ENCODE measurements around the gene TMEM181.

The TMEM181 gene

DNA sequence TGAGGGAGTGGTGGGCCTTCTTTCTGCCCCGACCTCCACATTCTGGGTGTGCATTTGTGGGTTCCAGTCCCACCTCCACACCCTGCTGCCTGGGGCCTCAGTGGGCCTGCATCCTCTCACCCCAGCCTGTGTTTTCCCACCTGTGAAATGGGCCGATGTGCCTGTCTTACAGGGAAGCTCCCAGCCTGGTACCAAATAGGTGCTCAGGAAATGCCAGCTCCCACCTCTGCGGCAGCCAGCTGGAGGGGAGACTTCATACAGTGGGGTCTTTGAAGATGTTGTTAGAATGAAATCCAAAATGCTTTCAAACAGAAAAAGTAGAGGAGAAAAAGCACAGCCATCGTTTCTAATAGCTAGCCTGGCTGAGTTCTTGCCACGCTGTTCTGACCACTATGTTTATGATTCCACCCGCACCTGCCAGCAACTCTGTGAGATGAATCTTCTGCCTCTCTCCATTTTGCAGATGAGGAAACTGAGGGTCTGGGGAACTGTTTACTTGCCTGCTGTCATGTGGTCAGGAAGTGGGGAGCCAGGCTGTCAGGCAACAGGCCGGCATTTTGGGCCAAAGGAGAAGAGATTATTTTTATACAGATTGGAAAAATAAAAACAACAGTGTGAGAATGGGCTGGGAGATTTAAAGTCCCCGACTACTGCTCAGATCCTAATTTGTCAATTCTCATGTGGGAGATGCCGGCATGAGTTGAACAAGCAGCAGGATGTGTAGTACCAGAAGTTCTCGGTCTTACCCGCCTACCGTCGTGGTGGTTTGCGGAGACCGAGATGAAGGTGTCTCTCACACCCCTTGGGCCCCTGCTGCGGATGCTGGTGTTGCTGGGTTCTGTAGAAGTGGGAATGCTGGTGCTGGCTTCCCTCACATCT is 4.6 kb downstream of the TMEM181 start:
- no peak overlapping the region for H3K4me3 ChIP-seq (ENCODE audit: low read length)
- TF ChIP-seq, protein P1, sequence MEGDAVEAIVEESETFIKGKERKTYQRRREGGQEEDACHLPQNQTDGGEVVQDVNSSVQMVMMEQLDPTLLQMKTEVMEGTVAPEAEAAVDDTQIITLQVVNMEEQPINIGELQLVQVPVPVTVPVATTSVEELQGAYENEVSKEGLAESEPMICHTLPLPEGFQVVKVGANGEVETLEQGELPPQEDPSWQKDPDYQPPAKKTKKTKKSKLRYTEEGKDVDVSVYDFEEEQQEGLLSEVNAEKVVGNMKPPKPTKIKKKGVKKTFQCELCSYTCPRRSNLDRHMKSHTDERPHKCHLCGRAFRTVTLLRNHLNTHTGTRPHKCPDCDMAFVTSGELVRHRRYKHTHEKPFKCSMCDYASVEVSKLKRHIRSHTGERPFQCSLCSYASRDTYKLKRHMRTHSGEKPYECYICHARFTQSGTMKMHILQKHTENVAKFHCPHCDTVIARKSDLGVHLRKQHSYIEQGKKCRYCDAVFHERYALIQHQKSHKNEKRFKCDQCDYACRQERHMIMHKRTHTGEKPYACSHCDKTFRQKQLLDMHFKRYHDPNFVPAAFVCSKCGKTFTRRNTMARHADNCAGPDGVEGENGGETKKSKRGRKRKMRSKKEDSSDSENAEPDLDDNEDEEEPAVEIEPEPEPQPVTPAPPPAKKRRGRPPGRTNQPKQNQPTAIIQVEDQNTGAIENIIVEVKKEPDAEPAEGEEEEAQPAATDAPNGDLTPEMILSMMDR (IDR thresholded peaks at IDR 0.05; ENCODE audit: insufficient read depth, low read depth, low read length, missing control alignments), result no peak
- no peak for DNase-seq (ENCODE audit: low read depth)

DNA sequence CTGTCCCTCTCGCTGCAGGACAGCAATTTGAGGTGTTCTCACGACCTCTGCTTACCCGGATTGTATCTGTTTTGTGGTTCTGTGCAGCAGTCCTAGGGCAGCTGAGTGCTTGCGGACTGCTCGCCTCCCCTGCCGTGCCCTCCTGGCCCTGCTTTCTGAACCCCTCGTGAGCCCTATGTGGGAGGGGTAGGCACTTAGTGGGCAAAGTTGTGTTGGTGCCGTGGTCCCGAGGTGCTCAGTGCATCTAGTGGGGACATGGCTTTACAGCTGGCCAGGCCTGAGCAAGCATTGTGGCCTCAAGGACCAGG is 5.2 kb downstream of the TMEM181 start:
- TF ChIP-seq, protein P1 (IDR thresholded peaks at IDR 0.05; ENCODE audit: insufficient read depth, low read depth, low read length, missing control alignments), result no peak
- no peak overlapping the region for H3K4me3 ChIP-seq (ENCODE audit: low read length)
- DNase-seq (ENCODE audit: low read depth), result no peak

DNA sequence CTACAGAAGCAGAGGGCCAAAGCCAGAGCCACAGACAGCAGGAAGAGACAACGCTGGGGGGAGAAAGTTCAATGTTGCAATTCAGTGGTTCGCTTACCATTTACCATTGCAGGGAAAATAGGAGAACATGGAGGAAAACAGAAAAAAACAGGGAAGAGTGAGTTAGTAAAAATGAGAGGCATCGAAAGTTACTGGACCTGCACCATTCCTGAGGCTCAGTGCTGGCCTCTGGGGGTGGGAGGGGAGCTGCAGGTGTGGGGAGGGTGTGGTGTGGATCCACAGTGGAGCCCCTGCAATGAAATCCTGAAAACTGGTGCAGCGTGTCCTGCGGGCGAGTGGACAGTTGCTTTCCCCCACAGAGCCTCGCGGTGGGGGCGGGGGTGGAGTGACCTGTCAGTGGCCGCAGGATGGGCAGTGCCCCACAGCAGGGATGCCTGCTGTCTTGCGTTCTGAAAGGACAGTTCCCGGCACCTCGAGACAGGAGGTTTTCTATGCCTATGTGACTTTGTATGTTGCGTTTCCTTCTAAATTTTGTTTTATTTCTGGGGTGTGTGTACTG is 5.7 kb downstream of the TMEM181 start:
- DNase-seq (ENCODE audit: low read depth), result no peak
- H3K4me3 ChIP-seq (ENCODE audit: low read length), result no peak overlapping the region
- TF ChIP-seq, protein P1 (IDR thresholded peaks at IDR 0.05; ENCODE audit: insufficient read depth, low read depth, low read length, missing control alignments), result no peak

DNA sequence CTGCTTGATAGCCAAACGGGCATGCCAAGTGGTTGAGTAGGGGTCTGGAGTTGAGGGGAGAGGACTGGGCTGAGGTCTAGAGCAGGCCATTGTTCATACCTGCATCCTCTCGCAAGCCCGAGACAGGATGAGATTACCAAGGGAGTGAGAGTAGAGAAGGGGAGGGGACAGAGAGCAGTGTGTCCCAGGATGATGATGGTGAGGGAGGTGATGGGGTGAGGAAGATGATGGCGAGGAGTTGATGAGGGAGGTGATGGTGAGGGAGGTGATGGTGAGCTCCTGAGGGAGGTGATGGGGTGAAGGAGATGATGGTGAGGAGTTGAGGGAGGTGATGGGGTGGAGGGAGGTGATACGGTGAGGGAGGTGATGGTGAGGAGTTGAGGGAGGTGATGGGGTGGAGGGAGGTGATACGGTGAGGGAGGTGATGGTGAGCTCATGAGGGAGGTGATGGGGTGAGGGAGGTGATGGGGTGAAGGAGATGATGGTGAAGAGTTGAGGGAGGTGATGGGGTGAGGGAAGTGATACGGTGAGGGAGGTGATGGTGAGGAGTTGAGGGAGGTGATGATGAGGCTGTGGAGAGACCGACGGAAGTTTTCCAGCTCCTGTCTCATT is 6.4 kb downstream of the TMEM181 start:
- H3K4me3 ChIP-seq (ENCODE audit: low read length), result no peak overlapping the region
- no peak for DNase-seq (ENCODE audit: low read depth)
- TF ChIP-seq, protein P1 (IDR thresholded peaks at IDR 0.05; ENCODE audit: insufficient read depth, low read depth, low read length, missing control alignments), result no peak

DNA sequence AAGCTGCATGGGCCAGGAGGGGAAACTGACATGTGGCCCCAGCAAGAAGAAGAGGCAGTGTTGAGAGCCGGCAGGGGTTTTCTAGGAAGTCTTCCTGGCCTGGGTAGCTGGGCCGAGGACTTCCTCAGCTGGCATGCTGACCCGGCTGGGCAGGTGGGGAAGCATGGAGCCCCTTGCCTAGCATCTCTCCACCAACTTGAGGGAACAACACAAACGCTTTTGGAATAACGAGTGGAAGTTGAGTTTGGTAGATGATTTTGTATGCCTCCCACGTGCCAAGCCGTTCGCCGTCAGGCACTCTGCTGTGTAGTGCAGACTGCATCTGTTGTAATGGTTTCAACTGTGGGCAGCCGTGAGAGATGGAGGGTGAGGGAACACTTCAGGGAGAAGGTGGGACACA is 7.3 kb downstream of the TMEM181 start:
- DNase-seq (ENCODE audit: low read depth), result no peak
- H3K4me3 ChIP-seq (ENCODE audit: low read length), result no peak overlapping the region
- TF ChIP-seq, protein P1 (IDR thresholded peaks at IDR 0.05; ENCODE audit: insufficient read depth, low read depth, low read length, missing control alignments), result no peak

GRCh38 chr6:158567871-158568401 is 8.0 kb downstream of the TMEM181 start:
- no peak overlapping the region for H3K4me3 ChIP-seq (ENCODE audit: low read length)
- DNase-seq (ENCODE audit: low read depth), result peak; percentile 70

More at GRCh38 chr6:158567871-158568401, 8.0 kb downstream of the TMEM181 start:
- TF ChIP-seq, protein P1 (IDR thresholded peaks at IDR 0.05; ENCODE audit: insufficient read depth, low read depth, low read length, missing control alignments), result no peak

Data from epithelial cell of esophagus (primary cell).